NCI-H69 (cell line): ENCODE results near the gene ESYT2.

Source experiments
- DNase-seq: peaks from one replicate; lab custom pipeline; 2025; lab: John Stamatoyannopoulos, UW

The ESYT2 gene

GRCh38 chr7:158695726-158696452, 133.4 kb downstream of the ESYT2 start:
- DNase-seq, result peak; percentile 48

DNA sequence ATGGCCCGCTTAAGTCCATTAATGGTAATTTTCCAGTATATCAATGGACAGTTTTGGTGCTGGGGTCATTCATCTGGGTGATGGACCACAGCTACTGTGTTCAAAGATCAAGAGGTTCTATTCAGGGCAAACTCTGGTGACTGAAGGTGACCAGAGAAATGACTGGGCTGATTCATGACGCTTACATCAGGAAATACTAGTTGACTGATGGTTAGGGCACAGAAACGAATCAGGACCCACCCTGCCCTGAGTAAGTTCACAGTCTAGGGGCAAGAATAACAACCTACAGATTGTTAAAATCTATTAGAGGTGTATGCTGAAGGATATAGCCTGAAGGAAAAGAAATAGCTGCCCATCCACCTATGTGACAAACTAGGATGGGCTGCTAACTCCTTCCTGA, 134.3 kb downstream of the ESYT2 start:
- no peak for DNase-seq

DNA sequence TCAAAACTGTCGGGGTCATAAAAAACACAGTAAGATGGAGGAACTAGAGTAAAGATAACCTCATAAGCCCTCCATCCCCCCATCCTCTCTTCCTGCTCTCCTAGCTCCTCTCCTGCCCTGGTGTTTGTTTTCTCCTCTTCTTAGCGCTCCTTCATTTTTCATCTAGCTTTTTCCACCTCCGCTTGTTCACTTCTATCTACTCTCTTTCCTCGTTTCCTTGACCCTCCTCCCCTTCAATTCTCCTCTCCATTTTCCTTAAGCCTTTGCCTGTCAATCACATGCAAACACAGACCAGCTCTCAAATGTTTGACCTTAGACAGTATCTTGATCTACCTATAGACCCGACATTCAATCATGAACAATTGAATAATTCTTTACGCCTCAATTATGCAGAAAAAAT, 134.7 kb downstream of the ESYT2 start:
- DNase-seq, result no peak

DNA sequence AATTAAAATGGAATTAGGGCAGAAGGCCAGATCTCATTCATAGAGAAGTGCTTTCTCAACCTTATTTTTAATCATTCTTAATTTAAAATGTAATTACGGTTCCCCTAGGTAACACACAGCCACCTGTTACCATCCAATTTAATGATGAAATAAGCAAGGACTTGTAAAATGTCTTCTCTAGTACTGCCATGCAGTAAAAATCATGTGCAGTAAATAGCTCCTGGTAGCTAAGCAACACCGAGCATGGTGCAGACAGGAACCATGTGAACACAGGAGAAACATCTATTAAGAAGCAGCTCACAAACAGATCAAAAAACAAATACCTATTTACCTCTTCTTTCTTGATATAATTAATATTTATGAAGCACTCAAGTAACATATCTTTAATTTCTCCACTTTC, 139.8 kb downstream of the ESYT2 start:
- DNase-seq, result peak; percentile 28

DNA sequence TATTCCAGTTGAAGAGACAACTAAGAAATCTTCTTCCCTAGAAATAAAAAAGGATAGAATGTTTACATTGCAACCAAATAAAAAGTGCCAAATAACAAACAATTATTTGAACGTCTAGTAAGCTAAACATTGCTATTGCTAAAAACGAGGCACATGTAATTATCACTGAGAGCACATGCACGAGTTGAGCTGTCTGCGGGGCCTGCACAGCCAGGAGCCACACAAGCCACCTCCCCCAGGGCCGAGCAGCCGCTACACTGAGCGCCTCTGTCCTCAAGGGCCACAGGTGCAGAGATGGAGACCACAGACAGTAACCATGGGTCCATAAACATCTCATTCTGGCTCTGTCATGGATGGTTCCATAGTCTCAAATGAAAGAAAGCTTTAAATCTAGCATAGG, 141.9 kb downstream of the ESYT2 start:
- no peak for DNase-seq

- DNase-seq, result no peak
Observed at GRCh38 chr7:158685693-158686092, 143.6 kb downstream of the ESYT2 start.

- DNase-seq, result no peak
Observed at GRCh38 chr7:158684329-158684728, 145.0 kb downstream of the ESYT2 start.

DNA sequence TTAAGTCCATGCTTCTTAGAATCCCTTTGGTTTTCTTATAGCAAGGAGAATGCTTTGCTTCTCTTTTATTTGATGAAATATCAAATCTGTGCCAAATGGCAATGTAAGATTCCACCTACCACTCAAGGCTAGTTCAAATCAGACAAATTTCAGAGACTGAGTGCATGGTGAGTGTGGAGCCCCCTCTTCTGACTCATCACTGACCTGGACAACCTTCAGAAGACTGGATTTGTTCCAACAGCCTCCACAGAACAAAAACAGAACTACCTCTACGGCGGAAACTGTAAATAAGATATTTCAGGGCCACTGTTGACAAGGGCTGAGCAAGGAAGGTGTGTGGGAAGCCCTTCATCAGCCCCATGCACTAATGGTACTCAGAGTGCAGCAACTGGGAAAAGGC, 145.8 kb downstream of the ESYT2 start:
- peak; percentile 22 for DNase-seq

DNA sequence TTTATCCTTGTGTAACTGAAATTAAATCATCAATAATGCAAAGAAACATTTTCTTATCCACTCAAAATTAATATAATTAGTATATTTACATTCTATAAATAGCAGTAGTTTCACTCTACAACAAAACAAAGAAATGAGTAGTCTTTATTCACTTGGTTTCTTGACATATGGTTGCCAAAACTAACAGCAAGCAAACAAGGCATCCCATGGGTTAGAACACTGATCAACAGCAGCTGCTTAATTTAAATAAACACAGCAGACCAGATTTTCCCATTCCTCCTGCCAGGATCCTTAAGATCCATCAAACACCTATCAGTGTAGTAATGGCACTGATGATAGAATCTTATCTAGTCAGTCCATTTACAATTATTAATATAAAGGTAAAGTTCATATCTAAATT, 146.9 kb downstream of the ESYT2 start:
- DNase-seq, result peak; percentile 64
